Stimulated activated CD4-positive, alpha-beta T cell treated with anti-CD3 and anti-CD28 coated beads, Interleukin-12 subunit alpha, Interleukin-12 subunit beta, amount 100 ng/mL, for 24 hours (primary cell): ENCODE measurements around the gene SPOCD1.
"Not testable (repeated sequence)": the region's sequence is repeated elsewhere in the genome, so short reads cannot be mapped to it uniquely, and the experiment has no call there.

Source experiments
- DNase-seq, 2 experiments: peaks; one replicate each; pipeline ENCODE4 v3.0.0-alpha.2; 2020; ENCODE audit warnings: low read depth in 2 of 2

SPOCD1 gene

DNA sequence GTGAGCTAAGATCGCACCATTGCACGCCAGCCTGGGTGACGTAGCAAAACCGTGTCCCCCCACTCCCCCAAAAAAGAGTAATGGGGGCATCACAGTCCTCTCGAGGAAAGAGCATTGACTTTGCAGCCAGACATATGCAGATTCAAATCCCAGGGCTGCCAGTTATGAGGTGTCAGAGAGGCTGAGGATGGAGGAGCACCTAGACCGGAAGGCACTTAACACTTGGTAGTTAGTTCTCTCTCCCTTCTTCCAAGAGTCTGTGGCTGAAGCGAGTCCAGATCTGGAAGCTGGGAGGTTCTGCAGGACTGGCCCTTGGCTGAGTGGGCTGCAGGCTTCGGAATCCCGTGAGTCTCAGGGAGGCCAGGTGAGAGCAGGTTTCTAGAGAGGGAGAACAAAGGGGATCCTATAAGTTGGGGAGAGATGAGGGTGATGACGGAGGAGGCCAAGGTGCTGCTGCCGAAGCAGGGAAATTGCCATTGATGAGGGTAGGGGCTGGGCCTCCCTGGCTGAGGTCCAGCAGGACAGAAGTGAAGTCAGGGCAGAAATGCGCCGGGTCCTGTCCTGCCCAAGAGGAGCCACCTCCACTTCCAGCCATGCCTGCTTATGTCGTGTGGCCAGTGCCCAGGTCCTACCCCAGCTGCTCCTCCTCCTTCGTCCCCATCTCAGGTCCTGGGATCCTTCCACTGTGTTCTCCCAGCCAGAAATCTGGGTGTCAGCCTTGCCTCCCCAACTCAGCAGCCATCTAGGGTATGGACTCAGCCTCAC, 13.3 kb upstream of the SPOCD1 start:
- DNase-seq, result no peak

GRCh38 chr1:31828341-31828740, 12.5 kb upstream of the SPOCD1 start:
- DNase-seq, result no peak

- DNase-seq, result no peak
Measured at GRCh38 chr1:31823780-31824179, 8.0 kb upstream of the SPOCD1 start.

GRCh38 chr1:31822766-31823165, 6.9 kb upstream of the SPOCD1 start:
- DNase-seq, result no peak

DNA sequence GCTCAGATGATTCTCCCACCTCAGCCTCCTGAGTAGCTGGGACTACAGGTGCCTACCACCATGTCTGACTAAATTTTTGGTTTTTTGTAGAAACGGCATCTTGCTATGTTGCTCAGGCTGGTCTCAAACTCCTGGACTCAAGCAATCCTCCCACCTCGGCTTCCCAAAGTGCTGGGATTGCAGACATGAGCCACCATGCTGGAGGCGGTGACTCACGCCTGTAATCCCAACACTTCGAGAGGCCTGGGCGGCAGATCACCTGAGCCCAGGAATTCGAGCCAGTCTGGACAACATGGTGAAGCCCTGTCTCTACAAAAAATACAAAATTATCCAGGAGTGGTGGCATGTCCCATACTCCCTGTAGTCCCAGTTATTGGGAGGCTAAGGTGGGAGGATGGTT, 4.4 kb upstream of the SPOCD1 start:
- DNase-seq, result not testable (repeated sequence)

- DNase-seq, result no peak
Measured at GRCh38 chr1:31818206-31818605, 2.4 kb upstream of the SPOCD1 start.

DNA sequence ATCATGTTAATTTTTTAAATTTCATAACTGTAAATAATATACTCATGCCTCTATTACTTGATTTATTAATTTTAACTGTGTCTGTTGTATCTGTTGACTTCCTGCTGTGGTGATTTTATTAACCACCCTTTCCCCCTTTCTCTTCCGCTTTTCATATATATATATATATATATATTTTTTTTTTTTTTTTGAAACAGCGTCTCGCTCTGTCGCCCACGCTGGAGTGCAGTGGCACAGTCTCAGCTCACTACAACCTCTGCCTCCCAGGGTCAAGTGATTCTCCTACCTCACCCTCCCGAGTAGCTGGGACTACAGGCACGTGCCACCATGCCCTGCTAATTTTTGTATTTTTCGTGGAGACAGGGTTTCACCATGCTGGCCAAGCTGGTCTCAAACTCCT, 1.1 kb upstream of the SPOCD1 start:
- DNase-seq, result not testable (repeated sequence)

- not testable (repeated sequence) for DNase-seq
Measured at GRCh38 chr1:31816501-31816900, 679 bp upstream of the SPOCD1 start.

- DNase-seq, result no peak
Measured at GRCh38 chr1:31815307-31815645, 546 bp downstream of the SPOCD1 start.

GRCh38 chr1:31814631-31815306, 1.1 kb downstream of the SPOCD1 start:
- no peak for DNase-seq

DNA sequence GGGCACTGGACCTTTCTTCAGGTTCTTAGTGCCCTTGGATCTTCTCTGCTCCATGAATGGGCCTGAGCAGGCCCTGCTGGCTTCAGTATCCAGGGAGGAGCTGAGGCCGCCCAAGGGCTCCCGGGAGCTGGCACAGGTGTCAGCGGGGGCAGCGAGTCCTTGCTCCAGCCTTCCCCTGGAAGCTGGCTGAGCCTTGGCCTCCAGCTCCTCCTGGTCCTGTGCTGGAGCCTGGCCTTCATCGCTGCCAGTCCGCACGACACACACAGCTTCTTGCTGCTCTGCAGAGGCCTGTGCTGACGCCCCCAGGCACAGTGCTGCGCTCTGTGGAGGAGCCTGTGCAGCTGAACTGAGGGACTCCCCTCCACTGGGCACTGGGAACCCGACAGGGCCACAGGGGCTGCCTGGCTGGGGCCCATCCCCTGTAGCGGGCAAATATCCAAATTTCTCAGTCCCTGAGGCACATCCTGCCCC, 1.7 kb downstream of the SPOCD1 start:
- DNase-seq, result no peak

- DNase-seq, result no peak
Measured at GRCh38 chr1:31812158-31812829, 3.5 kb downstream of the SPOCD1 start.

DNA sequence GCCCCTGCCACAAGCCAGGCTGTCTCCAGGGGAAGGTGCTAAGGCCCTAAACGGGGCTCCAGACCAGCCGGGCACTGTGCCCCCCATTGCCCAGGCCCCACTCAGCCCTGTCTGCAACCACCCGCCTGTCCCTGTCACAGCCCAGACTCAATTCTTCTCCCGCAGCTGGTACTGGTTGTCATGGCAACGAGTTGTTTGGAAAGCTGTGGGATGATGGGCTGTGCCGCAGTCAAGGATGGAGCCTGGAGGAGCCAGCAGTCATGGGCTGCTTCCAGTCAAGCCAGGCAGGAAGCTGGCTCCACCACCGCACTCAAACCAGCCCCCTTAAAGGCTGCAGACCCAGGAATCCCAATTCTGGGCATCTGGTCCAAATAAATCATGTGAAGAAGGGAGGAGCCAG, 4.2 kb downstream of the SPOCD1 start:
- DNase-seq, result no peak

- DNase-seq, result no peak
Measured at GRCh38 chr1:31809698-31810097, 6.1 kb downstream of the SPOCD1 start.

DNA sequence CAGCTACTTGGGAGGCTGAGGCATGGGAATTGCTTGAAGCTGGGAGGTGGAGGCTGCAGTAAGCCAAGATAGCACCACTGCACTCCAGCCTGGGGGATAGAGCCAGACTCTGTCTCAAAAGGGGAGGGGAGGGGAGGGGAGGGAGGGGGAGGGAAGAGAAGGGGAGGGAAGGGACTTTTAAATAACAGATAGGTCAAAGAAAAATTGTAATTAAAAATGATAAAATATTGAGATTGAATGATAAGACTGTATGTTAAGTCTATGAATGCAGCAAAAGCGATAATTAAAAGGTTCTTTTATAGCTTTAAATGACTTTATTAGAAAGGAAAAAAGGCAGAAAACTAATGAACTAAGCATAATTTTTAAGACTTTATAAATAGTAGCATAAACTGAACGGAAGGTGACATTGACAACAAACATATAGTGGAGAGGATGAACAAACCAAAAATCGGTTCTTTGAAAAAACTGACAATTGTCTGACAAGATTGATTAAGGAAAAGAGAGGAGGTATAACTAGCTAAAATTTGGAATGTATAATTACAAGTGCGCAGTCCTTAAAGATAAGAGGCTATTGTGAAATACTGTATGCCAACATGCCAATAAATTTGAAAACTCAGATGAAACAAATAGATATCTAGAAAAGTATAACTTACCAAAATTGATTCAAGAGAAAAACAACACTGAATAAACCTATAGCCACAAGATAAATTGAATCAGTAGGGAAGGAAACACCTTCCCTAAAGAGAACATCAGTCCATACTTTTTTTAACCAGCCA, 8.4 kb downstream of the SPOCD1 start:
- no peak for DNase-seq

DNA sequence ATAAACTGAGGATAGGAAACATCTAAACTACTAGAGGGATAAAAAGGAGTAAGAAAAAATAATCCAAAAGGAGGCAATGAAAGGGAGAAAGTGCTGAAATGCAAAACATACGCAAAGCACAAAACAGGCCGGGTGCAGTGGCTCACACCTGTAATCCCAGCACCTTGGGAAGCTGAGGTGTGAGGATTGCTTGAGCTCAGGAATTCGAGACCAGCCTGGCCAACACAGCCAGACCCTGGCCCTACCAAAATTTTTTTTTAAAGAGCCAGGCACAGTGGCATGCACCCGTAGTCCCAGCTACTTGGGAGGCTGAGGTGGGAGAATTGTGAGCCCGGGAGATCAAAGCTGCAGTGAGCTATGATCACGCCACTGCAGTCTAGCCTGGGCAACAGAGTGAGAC, 10.5 kb downstream of the SPOCD1 start:
- no peak for DNase-seq

DNA sequence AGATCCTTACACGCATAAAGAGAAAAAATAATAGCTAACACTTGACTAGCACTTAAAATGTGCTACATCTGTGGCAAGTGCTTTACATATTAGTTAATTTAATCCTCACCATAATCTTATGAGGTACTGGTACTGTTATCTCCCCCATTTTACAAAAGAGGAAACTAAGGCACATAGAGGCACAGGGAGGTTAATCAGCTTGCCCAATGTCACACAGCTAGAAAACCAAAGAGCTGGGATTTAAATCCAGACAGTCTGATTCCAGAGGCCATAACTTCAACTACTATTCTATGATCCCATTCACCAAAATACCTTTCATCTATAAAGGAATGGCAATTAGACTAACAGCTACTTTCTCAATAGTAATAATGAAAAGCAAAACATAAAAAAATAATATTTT, 11.7 kb downstream of the SPOCD1 start:
- DNase-seq, result no peak

DNA sequence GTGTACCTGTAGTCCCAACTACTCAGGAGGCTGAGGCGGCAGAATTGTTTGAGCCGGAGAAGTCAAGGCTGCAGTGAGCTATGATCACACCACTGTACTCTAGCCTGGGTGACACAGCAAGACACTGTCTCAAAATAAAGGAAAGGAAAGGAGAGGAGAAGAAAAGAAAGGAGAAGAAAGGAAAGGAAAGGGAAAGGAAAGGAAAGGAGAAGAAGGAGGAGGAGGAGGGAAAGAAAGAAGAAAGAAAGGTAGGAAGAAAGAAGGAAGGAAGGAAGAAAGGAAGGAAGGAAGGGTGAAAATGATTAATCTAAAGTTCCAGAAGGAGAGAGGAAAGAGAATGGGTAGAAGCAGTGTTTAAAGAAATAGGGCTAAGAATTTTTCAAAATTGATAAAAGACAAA, 12.2 kb downstream of the SPOCD1 start:
- DNase-seq, result no peak

GRCh38 chr1:31802190-31803150, 13.4 kb downstream of the SPOCD1 start:
- DNase-seq, result no peak

DNA sequence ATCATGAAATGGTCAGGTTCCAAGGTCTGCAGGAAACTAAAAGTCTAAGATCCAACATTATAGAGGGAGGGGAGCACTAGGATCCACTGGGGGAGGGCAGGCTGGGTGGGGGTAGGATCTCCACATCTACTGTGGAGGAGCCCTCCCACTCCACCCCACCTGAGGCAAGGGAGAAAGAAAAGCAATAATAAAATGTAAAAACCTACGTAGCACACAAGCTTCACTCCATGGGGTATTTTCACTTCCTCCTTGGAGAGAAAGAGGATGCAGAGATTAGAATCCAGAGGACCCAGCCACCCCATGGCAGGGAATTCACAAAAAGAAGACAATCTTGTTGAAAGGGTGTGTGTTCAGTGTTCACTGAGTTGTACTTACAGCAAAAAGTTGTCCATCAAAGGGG, 14.4 kb downstream of the SPOCD1 start:
- DNase-seq, result no peak

DNA sequence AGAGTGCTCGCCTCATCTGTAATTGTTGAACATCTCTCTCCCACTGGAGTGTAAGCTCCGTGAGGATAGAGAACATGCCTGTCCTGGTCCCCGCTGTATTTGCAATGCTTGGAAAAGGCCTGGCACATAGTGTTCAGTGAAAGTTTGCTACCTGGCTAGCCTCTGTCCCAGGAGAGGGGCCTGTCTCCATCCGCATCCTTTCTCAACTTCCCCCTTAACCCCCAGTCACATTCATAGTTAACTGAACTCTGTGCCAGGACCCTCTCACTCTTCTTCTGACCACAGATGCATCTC, 15.2 kb downstream of the SPOCD1 start:
- DNase-seq, result no peak
